HG03442 (cell line): Measurements from ENCODE around the gene ADARB2.
A peak's percentile ranks its signal among the peaks of the same experiment; 100 is the strongest.

Experiments used
- ATAC-seq: cut with Tn5 transposase; IDR thresholded peaks from one replicate; pipeline ENCODE4 v1.9.1; 2021; ENCODE audit warnings: mild to moderate bottlenecking, moderate library complexity; ENCODE audit not compliant: unreplicated experiment

ADARB2 gene

GRCh38 chr10:1643908-1644179 is 93.5 kb downstream of the ADARB2 start:
- ATAC-seq: no peak

- ATAC-seq: peak; percentile 75
Measured at GRCh38 chr10:1643161-1643907, 94.0 kb downstream of the ADARB2 start.

GRCh38 chr10:1642600-1643160 is 94.6 kb downstream of the ADARB2 start:
- no peak for ATAC-seq

GRCh38 chr10:1641402-1641801 is 95.9 kb downstream of the ADARB2 start:
- ATAC-seq: no peak

DNA sequence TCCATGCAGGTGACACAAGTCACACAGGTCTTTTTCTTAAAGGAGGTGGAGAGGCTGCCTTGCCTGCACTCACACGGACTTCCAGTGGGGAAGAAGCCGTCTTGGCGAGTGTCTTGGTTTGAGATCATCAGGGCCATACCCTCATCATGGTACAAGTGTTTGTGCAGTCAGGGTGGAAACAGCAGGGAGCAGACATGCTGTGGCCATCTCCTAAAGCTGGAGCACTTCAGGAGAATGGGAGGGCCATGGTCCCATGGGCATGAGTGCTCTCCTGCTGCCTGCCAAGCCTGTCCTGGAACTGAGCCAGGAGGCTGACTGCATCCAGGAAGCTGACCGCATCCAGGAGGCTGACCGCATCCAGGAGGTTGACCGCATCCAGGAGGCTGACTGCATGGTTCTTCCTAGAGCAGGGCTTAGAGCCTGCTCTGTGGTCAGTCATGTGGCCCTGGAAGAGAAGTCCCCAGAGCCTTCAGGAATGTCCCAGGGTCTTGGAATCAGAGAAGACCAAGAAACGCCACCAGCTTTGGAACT is 98.4 kb downstream of the ADARB2 start:
- no peak for ATAC-seq

DNA sequence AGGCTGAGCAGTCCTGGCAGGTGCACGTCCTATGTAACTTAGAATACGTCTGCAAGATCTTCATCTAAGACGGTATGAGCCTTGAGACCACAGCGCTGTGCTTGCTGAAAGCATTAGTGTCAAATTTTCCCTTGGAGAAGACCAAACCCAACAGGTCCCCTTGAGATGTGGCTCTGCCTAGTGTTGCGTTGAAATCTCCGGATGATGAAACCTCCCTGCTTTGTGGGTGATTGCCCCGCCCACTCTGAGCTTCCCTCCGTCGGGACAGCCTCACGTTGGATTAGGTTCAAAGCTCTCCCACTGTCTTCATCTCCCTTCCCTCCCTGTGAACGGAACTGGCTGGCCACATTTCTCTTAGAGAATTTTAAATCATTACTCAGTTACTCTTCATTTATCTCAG is 102.0 kb downstream of the ADARB2 start:
- no peak for ATAC-seq

DNA sequence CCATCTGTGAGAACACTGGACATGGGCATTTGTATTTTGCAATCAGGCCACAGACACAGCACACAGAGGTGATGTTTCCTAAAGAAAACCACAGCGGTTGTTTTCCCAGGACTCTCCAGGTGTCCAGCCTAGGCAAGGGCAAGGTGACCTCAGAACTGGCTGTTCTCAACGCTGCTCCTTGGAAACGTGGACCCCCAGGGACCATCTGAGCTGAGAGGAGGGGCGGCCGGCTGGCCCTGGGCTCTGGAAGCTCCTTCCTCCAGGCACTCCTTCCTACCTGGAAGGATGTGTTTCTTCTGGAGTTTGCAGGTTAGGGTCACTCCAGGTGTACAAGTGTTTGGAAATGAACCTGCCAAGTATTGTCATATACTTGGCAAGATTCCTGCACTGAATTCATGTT is 103.1 kb downstream of the ADARB2 start:
- ATAC-seq: no peak

DNA sequence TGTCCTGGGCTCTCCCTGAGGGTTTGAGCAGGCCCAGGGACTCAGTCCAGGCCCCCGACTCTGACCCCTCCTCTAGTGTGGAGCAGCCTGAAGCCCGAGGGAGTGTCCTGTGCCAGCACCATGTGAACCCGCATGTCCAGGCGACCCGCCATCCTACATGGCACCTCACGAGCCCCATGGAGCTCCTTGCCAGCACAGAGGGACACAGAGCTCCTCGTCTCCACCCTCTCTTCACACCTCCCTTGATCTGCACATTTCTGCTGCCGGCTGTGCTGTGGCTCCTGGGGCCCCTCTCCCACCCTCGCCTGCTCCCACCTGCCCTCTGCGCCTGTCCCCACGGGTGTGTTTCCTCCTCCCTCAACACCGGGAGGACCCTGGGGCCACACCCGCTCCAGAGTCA is 103.5 kb downstream of the ADARB2 start:
- ATAC-seq: no peak

GRCh38 chr10:1632596-1632995 is 104.7 kb downstream of the ADARB2 start:
- no peak for ATAC-seq

GRCh38 chr10:1632141-1632540 is 105.2 kb downstream of the ADARB2 start:
- no peak for ATAC-seq

GRCh38 chr10:1631282-1631681 is 106.0 kb downstream of the ADARB2 start:
- no peak for ATAC-seq

- ATAC-seq: no peak
Measured at GRCh38 chr10:1630304-1630703, 107.0 kb downstream of the ADARB2 start.

DNA sequence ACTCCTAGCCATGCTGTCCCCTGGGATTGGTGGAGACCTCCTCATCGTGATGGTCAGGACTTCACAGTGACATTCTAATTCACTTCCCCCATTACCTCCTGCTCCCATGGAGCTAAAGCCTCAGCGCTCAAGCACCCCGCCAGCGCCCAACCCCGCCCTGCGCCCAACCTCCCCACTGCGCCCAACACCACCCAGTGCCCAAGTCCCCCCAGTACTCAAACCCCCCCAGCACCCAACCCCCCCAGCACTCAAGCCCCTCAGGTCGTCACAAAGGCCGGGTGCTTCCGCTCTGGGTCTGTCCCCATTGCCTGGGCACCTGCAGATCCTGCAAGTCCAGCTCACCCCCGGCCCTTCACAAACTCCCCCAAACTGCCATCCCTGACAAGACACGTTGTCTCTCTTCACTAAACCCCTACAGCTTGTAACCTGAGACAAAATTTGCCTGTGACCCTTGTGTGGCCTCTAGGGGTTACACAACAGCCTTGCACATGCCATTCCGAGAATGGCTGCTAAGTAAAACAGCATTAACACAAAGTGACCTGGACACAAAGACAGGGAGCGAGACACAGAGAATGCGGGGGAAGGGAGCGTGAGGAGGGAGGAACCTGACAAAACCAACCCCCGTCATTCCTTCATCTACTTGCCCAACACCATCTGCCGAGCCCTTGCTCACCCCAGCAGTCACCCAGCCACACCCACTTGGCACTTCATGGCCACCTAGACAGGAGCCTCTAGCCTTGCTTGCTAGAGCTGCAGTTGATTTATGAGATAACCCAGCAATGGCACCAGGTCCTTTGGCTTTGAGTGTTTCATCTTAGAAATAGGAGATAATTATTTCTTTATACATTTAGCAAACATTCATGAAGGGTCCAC is 107.8 kb downstream of the ADARB2 start:
- no peak for ATAC-seq

GRCh38 chr10:1628757-1629156 is 108.6 kb downstream of the ADARB2 start:
- ATAC-seq: no peak

DNA sequence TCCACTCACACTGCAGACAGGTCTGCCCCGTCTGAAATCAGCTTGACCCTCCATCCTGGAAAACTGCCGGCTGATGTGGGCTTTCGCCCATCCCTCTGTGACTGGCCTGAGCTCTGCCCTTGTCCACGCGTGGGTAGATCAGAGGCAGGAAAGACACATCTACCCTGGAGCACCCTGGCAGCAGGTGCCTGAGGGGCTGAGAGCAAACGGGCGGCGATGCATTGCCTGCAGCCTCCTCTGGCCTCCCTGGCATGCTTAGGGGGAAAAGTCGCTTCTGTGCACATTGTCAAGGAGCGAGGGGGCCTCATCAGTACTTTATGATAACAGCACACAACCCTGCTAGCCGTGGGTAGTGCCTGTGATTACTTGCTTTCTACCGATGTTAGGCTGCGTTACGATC is 109.4 kb downstream of the ADARB2 start:
- ATAC-seq: no peak

- ATAC-seq: no peak
Measured at GRCh38 chr10:1626835-1627234, 110.5 kb downstream of the ADARB2 start.

DNA sequence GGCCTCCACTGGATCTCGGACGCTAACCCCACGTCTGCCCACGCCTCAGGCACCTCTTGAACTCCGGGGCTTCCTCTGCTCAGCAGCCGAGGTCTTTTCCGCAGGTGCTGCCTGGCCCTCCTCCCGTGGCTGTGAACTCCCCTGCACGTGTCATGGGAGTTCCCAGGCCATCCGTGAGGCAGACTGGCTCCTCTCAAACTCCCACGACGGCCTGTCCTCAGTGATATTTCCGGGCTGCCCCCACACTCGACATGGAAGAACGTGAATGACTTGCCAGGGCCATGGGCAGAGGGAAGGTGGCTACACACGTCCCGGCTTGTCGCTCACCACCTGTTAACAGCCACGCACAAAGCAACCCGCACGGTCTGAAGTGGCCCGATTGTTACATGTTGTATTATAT is 110.9 kb downstream of the ADARB2 start:
- ATAC-seq: no peak

DNA sequence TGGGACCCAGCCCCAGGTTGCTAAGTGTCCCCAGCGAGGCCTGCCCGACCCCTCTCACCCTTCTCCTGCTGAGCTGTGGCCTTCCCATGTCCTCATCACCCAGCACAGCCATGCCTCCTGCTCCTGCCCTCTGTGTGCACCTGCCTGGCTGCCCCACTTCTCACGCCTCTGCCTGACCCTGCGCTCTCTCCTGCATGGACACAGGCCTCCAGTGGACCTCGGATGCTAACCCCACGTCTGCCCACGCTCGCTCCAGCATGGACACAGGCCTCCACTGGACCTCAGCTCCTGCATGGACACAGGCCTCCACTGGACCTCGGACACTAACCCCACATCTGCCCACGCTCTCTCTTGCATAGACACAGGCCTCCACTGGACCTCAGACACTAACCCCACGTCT is 111.6 kb downstream of the ADARB2 start:
- ATAC-seq: no peak

- ATAC-seq: no peak
Measured at GRCh38 chr10:1625079-1625478, 112.2 kb downstream of the ADARB2 start.

- no peak for ATAC-seq
Measured at GRCh38 chr10:1624240-1624639, 113.1 kb downstream of the ADARB2 start.

DNA sequence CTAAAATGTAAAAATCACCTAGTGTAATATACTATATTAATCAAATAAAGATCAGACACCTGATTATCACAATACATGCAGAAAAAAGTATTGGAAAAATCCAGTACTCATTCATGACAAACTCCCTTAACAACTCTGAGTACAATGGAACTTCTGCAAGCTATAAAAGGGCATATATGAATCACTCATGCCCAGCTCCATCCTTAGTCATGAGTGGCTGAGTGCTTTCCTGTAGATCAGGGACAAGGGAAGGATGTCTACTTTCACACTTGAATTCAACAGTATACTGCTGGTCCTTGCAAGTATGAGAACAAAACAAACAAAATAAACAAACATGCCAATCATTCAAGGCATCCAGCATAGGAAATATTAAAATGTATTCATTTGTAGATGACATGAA is 116.5 kb downstream of the ADARB2 start:
- ATAC-seq: no peak
